Left lung (tissue), 10 donors: Measurements from ENCODE around the gene TMEM266. TPM values are rescaled to one million over a fixed set of nuclear protein-coding genes. Genes with fewer than 3 reads are reported as not detected.

Experiments used
- ATAC-seq: fragments of 200-7000 bp; cut with Tn5 transposase; one replicate; pipeline ENCODE4 v1.9.1; 2020; ENCODE audit warnings: moderate library complexity
- DNase-seq, 4 donors: peaks; one replicate each; pipeline ENCODE4 v3.0.0-alpha.2; 2013 to 2020
- H3K27ac ChIP-seq, 2 donors: fragments of 200-600 bp; sonication (generic) in 1 of 2; one replicate each; pipeline versions ENCODE4 v1.5.0 to v1.8.0; 2020 to 2021
- H3K27me3 ChIP-seq, 2 donors: fragments of 200-600 bp; sonication (generic) in 1 of 2; one replicate each; pipeline versions ENCODE4 v1.5.0 to v1.8.0; 2020 to 2021
- H3K36me3 ChIP-seq, 2 donors: fragments of 200-600 bp; sonication (generic) in 1 of 2; one replicate each; pipeline versions ENCODE4 v1.5.0 to v1.8.0; 2020 to 2021
- H3K4me1 ChIP-seq, 2 donors: fragments of 200-600 bp; one replicate each; pipeline ENCODE4 v1.8.0; 2021
- H3K4me3 ChIP-seq, 2 donors: fragments of 200-600 bp; sonication (generic) in 1 of 2; one replicate each; pipeline versions ENCODE4 v1.5.0 to v1.8.0; 2020 to 2021; ENCODE audit warnings: mild to moderate bottlenecking in 1 of 2
- H3K9me3 ChIP-seq, 2 donors: fragments of 200-600 bp; sonication (generic) in 1 of 2; one replicate each; pipeline versions ENCODE4 v1.5.0 to v1.8.0; 2020 to 2021
- intact Hi-C, 2 donors: fragments of 100-400 bp; cut with DNase I; formaldehyde crosslinking; loops; one replicate each; pipeline versions ENCODE4 v1.11.2 to v1.14.2; 2022
- polyA plus RNA-seq, 6 donors: library from polyadenylated mRNA; unstranded; fragments of 120-200 nt; gene quantifications; one replicate each; pipeline ENCODE4 v1.2.1, GENCODE V29; 2013; ENCODE audit not compliant: insufficient read length in 6 of 6
- total RNA-seq, 2 donors: library from RNA; stranded (reverse); fragmentation: NEBNext Ultra II Directional; extraction: Animal tissue kit (Norgen Biotek cat#: 25700); gene quantifications; one replicate each; pipeline ENCODE4 v1.2.1, GENCODE V29; 2021
- TF ChIP-seq, protein P1 (sequence below), 2 donors: fragments of 200-600 bp; sonication (generic) in 1 of 2; IDR thresholded peaks; one replicate each; pipeline versions ENCODE4 v1.5.0 to v1.8.0; 2021; ENCODE audit warnings: antibody characterized with exemption in 2 of 2
- donor health status: DM: no; HTN: yes; CAD: no.
- donor health status: DM: no; HTN: no; CAD: no.

Gene TMEM266
- total and polyA plus RNA-seq, 8 donors = 1.1 to 2.9 (median 2.3) TPM

DNA sequence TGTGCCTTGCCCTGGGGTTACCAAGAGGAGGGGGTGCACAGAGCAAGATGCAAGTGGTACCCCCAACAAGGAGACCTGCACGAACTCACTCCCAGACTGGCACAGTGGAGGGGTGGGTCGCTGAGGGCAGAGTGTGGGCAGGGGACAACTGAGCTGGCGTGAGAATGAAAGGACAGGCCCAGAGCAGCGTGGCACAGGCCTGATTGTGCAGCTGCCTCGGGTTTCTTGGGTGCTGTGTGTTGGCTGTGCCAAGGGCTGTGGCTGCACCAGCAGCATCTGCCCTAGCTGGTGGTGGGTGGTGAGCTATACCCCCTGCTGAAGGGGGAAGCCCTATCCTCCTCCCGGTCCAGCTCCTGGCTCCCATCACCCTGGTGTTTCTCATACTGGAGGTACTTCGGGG is 92.4 kb downstream of the TMEM266 start:
- no peak for ATAC-seq
- peaks cover 0 to 19% of the 10 kb centered on the region in 2 donors for H3K4me1 ChIP-seq
- intact Hi-C loops = loop anchor here in 1 of 2 donors (5.0 kb wide), 1 partner anchor 95 kb away; the partner anchor contains the start of gene TMEM266
- H3K27me3 ChIP-seq = peaks cover 0 to 3% of the 10 kb centered on the region in 2 donors
- TF ChIP-seq, protein P1, sequence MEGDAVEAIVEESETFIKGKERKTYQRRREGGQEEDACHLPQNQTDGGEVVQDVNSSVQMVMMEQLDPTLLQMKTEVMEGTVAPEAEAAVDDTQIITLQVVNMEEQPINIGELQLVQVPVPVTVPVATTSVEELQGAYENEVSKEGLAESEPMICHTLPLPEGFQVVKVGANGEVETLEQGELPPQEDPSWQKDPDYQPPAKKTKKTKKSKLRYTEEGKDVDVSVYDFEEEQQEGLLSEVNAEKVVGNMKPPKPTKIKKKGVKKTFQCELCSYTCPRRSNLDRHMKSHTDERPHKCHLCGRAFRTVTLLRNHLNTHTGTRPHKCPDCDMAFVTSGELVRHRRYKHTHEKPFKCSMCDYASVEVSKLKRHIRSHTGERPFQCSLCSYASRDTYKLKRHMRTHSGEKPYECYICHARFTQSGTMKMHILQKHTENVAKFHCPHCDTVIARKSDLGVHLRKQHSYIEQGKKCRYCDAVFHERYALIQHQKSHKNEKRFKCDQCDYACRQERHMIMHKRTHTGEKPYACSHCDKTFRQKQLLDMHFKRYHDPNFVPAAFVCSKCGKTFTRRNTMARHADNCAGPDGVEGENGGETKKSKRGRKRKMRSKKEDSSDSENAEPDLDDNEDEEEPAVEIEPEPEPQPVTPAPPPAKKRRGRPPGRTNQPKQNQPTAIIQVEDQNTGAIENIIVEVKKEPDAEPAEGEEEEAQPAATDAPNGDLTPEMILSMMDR (IDR thresholded peaks at IDR 0.05) = no peak
- H3K27ac ChIP-seq = no peak overlapping the region
- H3K4me3 ChIP-seq = no peak overlapping the region
- no peaks in the 10 kb centered on the region for H3K9me3 ChIP-seq
- DNase-seq = no peak
- H3K36me3 ChIP-seq = no peaks in the 10 kb centered on the region

DNA sequence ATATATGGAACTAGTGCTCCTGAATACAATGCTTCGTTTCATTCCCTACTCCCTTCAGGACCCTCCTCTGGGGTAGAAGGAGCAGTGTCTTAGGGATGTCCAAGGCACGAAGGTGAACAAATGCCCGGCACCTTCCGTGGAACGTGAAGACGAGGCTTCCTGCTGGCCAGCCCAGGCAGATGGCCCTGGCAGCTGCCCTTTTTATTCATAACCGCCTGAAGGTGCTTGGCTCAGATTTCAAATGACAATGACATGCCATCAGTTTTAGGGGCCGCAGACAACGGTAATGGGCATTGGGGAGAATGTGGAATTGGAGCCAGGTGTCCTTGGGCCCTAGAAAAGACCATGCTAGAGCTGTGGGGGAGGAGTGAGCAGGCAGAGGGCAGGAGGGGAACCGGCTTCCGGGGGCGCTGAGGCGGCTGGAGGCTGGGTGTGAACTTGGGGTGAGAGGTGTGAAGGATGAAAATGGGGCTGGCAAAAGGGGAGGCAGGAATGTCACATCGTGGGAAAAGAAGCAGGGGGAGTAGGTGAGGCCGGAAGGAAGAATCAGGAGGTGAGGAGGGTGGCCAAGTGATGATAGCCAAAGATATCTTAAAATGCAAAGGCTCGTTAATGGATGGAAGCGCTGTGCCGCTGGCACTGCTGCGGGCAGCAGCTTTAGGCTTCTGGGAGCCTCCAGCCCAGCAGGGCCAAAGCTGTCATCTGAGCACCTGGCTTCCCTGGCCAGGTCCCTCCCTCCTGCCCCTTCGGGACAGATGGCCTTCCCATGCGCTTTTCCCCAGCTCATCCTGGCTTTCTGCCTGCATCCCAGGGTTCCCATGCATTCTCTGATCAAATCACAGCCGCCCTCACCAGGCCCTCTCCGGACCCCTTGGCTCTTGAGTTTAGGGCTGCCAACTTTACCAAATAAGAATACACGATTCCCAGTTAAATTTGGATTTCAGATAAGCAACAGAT is 93.7 kb downstream of the TMEM266 start:
- intact Hi-C loops = loop anchor here in 1 of 2 donors (5.0 kb wide), 1 partner anchor 96 kb away; the partner anchor contains the start of gene TMEM266
- H3K36me3 ChIP-seq = no peaks in the 10 kb centered on the region
- H3K4me3 ChIP-seq = no peak overlapping the region
- ATAC-seq = no peak
- peaks cover 0 to 13% of the 10 kb centered on the region in 2 donors for H3K4me1 ChIP-seq
- no peak for DNase-seq
- H3K27ac ChIP-seq = no peak overlapping the region
- H3K9me3 ChIP-seq = no peaks in the 10 kb centered on the region
- no peaks in the 10 kb centered on the region for H3K27me3 ChIP-seq
- TF ChIP-seq, protein P1 (IDR thresholded peaks at IDR 0.05) = no peak

DNA sequence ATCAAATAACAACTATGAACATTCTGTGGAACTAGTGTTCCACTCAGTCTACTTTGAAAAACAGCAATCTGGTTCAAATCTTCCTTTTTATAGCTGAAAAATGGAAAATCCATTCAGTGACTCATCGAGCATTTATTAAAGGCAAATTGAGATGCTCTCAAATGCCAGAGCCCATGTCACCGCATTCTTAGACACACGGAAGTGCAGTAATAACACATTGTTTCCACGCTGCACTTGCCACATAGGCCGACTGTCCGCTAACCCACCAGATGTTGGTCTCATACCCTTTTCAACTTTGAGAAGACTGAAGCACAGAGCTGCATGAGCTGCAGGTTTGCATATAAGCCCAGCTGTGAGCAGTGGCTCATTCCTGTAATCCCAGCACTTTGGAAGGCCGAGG is 95.9 kb downstream of the TMEM266 start:
- TF ChIP-seq, protein P1 (IDR thresholded peaks at IDR 0.05) = no peak
- DNase-seq (no peak), ATAC-seq (no peak)
- Histone ChIP-seq H3K4me3 (no peak overlapping the region), H3K9me3 (no peaks in the 10 kb centered on the region), H3K27ac (no peak overlapping the region), H3K4me1 (peaks cover 0 to 7% of the 10 kb centered on the region in 2 donors), H3K27me3 (no peaks in the 10 kb centered on the region), H3K36me3 (no peaks in the 10 kb centered on the region)
- intact Hi-C loops = no loop called here

DNA sequence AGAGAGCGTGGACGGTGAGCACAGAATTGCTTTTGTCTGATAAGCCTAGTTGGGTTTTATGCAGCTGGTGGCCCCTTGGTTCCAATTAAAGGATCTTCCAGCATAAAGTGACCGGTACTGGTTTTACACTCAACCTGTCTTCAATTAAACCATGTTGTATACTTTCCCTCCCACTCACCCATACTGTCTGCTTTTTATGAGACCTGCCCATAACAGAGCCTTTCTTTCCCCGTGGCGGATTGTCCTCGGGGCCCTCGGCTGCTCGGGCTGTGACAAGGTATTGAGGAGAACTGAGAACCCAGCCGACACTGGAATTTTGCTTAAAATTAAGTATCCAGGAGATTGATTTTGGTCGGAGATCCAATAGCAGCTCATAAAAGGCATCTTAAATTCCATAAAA is 98.4 kb downstream of the TMEM266 start:
- H3K27me3 ChIP-seq = no peaks in the 10 kb centered on the region
- DNase-seq (peak in 1 of 4 donors; percentile 35), ATAC-seq (no peak)
- H3K4me1 ChIP-seq = peaks cover 3 to 5% of the 10 kb centered on the region in 2 donors
- no peak overlapping the region for H3K27ac ChIP-seq
- H3K9me3 ChIP-seq = no peaks in the 10 kb centered on the region
- no peaks in the 10 kb centered on the region for H3K36me3 ChIP-seq
- H3K4me3 ChIP-seq = no peak overlapping the region
- TF ChIP-seq, protein P1 (IDR thresholded peaks at IDR 0.05) = no peak
- intact Hi-C loops = no loop called here

DNA sequence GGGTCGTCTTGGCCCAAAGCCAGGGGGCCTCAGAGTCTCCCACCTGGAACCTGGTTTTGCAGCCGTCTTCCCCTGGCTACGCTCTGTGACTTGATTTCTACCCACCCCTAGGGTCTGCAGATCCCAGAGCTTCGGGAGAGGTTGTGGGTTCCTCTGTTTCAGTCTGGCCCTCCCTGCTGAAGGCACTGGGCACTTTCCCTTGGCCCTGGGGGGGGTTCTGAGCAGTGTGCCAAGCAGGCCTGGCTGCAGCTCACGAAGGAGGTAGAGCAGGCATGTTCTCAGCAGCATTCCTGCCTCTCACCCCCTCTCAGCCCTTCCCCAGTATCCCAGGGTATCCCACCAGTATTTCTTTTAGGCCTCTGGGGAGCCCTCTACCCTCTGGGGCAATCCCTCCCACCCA is 99.0 kb downstream of the TMEM266 start:
- peak in 1 of 4 donors; percentile 32 for DNase-seq
- H3K4me3 ChIP-seq = no peak overlapping the region
- intact Hi-C loops = no loop called here
- H3K4me1 ChIP-seq = peaks cover 4 to 10% of the 10 kb centered on the region in 2 donors
- H3K9me3 ChIP-seq = no peaks in the 10 kb centered on the region
- no peak for ATAC-seq
- H3K36me3 ChIP-seq = no peaks in the 10 kb centered on the region
- TF ChIP-seq, protein P1 (IDR thresholded peaks at IDR 0.05) = no peak
- H3K27ac ChIP-seq = no peak overlapping the region
- no peaks in the 10 kb centered on the region for H3K27me3 ChIP-seq
